K562 (cell line): Measurements from ENCODE around the gene TMEM50B. TPM values are rescaled to one million over a fixed set of nuclear protein-coding genes. Genes with fewer than 3 reads are reported as not detected.

Source experiments
- CBFA2T3 ChIP-seq: fragments of 450-650 bp; IDR thresholded peaks from 2 replicates; pipeline ENCODE4 v1.6.1; 2017
- DIDO1 ChIP-seq: fragments of 450-650 bp; IDR thresholded peaks from 2 replicates; pipeline ENCODE4 v1.6.1; 2016; ENCODE audit warnings: low read depth, missing biosample characterization, missing genetic modification characterization
- FOXA3 ChIP-seq, 2 experiments: fragments of 450-650 bp in 1 of 2; sonication (generic) in 1 of 2; formaldehyde crosslinking; IDR thresholded peaks in 1 of 2; conservative IDR thresholded peaks in 1 of 2; 2 replicates each; pipeline versions ENCODE4 v1.4.0 to v1.8.0; 2020 to 2022; ENCODE audit warnings: mild to moderate bottlenecking in 2 of 2, missing genetic modification reagents in 1 of 2
- HDAC1 ChIP-seq, 2 experiments: fragments of 450-650 bp; IDR thresholded peaks; 2 replicates each; pipeline ENCODE4 v1.6.1; 2016 to 2017; ENCODE audit warnings: inconsistent platforms in 1 of 2, mild to moderate bottlenecking in 1 of 2, moderate library complexity in 1 of 2
- JUN ChIP-seq, 2 experiments: sonication (generic) in 1 of 2; formaldehyde crosslinking in 1 of 2; IDR thresholded peaks; 2 replicates each; pipeline versions ENCODE4 v1.6.1 to v1.8.0; 2012 to 2022; ENCODE audit warnings: borderline replicate concordance in 2 of 2, mild to moderate bottlenecking in 2 of 2, improper control_type of control experiment in 1 of 2, low read depth in 1 of 2, low read length in 1 of 2, missing genetic modification reagents in 1 of 2
- NRF1 ChIP-seq, 2 experiments: fragments of 450-650 bp; IDR thresholded peaks in 1 of 2; conservative IDR thresholded peaks in 1 of 2; 2 replicates each; pipeline ENCODE4 v1.6.1; 2014; ENCODE audit warnings: mild to moderate bottlenecking in 2 of 2
- POLR2B ChIP-seq: fragments of 450-650 bp; IDR thresholded peaks from 2 replicates; pipeline ENCODE4 v1.6.1; 2018; ENCODE audit warnings: low read depth; ENCODE audit not compliant: partially characterized antibody
- SMARCB1 ChIP-seq: IDR thresholded peaks from 2 replicates; pipeline ENCODE4 v1.6.1; 2011; ENCODE audit warnings: improper control_type of control experiment, low read depth; ENCODE audit not compliant: insufficient read length
- polyA plus RNA-seq, 8 experiments: library from polyadenylated mRNA; depleted of rRNA in 4 of 8; stranded (reverse) in 5 of 8; unstranded in 3 of 8; fragments of >200 nt; fragmentation: Nextera tagmentation in 2 of 8; fragmentation: Illumina TruSeq in 1 of 8; extraction: Ambion mirVana in 2 of 8; extraction: Trizol in 1 of 8; gene quantifications; 2 replicates each; pipeline versions ENCODE4 v1.2.1 to v1.2.3, GENCODE V29; 2011 to 2014; ENCODE audit warnings: inconsistent platforms in 1 of 8, missing spikeins in 1 of 8
- total RNA-seq, 7 experiments: library from RNA; depleted of rRNA in 6 of 7; stranded (reverse); fragments of >200 nt in 6 of 7; fragmentation: Illumina TruSeq in 2 of 7; extraction: Trizol in 2 of 7; gene quantifications; 2 replicates each; pipeline versions ENCODE4 v1.2.1 to v1.2.3, GENCODE V29; 2011 to 2021; ENCODE audit warnings: low replicate concordance in 1 of 7
- TF ChIP-seq, protein P1 (sequence below): fragments of 450-650 bp; IDR thresholded peaks from 2 replicates; pipeline ENCODE4 v1.6.1; 2018; ENCODE audit not compliant: partially characterized antibody
- TF ChIP-seq, protein P2 (sequence below): fragments of 450-650 bp; IDR thresholded peaks from 2 replicates; pipeline ENCODE4 v1.6.1; 2016; ENCODE audit warnings: mild to moderate bottlenecking, moderate library complexity

TMEM50B gene
- total and polyA plus RNA-seq, 9 of the 15 experiments (the other 6 are each of a cell fraction or from before 2014, with no cell fraction given) = 20.5 to 64.6 (median 28.9) TPM

DNA sequence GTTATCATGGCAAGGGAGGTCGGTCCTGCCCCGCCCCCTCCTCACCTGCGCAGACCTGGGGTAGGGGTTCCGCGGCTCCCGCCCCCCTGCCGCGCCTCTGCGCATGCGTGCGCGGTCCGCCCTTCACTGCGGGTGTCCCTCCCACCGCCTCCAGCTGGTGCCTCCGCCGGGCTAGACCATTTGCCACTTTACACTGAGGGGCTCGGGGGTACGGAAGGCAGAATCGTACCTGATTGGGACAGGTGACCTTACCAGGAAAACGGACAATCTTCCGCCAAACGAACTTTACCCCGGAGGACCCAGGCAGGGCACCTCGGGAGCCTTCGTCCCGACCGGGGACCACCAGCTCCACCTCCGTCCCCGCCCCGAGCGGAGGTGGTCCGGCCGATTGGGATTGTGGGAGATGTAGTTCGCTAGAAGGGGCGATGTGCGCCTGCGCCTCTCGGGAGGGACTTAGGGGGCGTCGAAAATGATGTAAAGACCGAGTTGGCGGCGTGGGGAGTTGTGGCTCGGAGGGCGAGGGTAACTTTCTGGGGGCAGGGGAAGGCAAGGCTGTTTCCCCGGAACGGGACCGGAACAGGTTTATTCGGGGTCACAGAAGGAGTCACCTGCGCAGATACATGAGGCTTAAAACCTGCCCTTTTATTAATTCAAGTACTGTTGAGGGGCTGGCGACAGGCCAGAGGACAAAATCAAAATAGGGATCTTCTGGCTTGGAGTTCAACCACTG is 11.8 kb upstream of the TMEM50B start, which contains the start of gene DNAJC28 (continued):
- TF ChIP-seq, protein P1, sequence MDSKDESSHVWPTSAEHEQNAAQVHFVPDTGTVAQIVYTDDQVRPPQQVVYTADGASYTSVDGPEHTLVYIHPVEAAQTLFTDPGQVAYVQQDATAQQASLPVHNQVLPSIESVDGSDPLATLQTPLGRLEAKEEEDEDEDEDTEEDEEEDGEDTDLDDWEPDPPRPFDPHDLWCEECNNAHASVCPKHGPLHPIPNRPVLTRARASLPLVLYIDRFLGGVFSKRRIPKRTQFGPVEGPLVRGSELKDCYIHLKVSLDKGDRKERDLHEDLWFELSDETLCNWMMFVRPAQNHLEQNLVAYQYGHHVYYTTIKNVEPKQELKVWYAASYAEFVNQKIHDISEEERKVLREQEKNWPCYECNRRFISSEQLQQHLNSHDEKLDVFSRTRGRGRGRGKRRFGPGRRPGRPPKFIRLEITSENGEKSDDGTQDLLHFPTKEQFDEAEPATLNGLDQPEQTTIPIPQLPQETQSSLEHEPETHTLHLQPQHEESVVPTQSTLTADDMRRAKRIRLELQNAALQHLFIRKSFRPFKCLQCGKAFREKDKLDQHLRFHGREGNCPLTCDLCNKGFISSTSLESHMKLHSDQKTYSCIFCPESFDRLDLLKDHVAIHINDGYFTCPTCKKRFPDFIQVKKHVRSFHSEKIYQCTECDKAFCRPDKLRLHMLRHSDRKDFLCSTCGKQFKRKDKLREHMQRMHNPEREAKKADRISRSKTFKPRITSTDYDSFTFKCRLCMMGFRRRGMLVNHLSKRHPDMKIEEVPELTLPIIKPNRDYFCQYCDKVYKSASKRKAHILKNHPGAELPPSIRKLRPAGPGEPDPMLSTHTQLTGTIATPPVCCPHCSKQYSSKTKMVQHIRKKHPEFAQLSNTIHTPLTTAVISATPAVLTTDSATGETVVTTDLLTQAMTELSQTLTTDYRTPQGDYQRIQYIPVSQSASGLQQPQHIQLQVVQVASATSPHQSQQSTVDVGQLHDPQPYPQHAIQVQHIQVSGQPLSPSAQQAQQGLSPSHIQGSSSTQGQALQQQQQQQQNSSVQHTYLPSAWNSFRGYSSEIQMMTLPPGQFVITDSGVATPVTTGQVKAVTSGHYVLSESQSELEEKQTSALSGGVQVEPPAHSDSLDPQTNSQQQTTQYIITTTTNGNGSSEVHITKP = peak; percentile 100
- 0 out of 2 replicates have a peak, but pooled peaks have one; percentile 33 for TF ChIP-seq CBFA2T3
- TF ChIP-seq, protein P2, sequence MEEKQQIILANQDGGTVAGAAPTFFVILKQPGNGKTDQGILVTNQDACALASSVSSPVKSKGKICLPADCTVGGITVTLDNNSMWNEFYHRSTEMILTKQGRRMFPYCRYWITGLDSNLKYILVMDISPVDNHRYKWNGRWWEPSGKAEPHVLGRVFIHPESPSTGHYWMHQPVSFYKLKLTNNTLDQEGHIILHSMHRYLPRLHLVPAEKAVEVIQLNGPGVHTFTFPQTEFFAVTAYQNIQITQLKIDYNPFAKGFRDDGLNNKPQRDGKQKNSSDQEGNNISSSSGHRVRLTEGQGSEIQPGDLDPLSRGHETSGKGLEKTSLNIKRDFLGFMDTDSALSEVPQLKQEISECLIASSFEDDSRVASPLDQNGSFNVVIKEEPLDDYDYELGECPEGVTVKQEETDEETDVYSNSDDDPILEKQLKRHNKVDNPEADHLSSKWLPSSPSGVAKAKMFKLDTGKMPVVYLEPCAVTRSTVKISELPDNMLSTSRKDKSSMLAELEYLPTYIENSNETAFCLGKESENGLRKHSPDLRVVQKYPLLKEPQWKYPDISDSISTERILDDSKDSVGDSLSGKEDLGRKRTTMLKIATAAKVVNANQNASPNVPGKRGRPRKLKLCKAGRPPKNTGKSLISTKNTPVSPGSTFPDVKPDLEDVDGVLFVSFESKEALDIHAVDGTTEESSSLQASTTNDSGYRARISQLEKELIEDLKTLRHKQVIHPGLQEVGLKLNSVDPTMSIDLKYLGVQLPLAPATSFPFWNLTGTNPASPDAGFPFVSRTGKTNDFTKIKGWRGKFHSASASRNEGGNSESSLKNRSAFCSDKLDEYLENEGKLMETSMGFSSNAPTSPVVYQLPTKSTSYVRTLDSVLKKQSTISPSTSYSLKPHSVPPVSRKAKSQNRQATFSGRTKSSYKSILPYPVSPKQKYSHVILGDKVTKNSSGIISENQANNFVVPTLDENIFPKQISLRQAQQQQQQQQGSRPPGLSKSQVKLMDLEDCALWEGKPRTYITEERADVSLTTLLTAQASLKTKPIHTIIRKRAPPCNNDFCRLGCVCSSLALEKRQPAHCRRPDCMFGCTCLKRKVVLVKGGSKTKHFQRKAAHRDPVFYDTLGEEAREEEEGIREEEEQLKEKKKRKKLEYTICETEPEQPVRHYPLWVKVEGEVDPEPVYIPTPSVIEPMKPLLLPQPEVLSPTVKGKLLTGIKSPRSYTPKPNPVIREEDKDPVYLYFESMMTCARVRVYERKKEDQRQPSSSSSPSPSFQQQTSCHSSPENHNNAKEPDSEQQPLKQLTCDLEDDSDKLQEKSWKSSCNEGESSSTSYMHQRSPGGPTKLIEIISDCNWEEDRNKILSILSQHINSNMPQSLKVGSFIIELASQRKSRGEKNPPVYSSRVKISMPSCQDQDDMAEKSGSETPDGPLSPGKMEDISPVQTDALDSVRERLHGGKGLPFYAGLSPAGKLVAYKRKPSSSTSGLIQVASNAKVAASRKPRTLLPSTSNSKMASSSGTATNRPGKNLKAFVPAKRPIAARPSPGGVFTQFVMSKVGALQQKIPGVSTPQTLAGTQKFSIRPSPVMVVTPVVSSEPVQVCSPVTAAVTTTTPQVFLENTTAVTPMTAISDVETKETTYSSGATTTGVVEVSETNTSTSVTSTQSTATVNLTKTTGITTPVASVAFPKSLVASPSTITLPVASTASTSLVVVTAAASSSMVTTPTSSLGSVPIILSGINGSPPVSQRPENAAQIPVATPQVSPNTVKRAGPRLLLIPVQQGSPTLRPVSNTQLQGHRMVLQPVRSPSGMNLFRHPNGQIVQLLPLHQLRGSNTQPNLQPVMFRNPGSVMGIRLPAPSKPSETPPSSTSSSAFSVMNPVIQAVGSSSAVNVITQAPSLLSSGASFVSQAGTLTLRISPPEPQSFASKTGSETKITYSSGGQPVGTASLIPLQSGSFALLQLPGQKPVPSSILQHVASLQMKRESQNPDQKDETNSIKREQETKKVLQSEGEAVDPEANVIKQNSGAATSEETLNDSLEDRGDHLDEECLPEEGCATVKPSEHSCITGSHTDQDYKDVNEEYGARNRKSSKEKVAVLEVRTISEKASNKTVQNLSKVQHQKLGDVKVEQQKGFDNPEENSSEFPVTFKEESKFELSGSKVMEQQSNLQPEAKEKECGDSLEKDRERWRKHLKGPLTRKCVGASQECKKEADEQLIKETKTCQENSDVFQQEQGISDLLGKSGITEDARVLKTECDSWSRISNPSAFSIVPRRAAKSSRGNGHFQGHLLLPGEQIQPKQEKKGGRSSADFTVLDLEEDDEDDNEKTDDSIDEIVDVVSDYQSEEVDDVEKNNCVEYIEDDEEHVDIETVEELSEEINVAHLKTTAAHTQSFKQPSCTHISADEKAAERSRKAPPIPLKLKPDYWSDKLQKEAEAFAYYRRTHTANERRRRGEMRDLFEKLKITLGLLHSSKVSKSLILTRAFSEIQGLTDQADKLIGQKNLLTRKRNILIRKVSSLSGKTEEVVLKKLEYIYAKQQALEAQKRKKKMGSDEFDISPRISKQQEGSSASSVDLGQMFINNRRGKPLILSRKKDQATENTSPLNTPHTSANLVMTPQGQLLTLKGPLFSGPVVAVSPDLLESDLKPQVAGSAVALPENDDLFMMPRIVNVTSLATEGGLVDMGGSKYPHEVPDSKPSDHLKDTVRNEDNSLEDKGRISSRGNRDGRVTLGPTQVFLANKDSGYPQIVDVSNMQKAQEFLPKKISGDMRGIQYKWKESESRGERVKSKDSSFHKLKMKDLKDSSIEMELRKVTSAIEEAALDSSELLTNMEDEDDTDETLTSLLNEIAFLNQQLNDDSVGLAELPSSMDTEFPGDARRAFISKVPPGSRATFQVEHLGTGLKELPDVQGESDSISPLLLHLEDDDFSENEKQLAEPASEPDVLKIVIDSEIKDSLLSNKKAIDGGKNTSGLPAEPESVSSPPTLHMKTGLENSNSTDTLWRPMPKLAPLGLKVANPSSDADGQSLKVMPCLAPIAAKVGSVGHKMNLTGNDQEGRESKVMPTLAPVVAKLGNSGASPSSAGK = peak; percentile 80
- peak; percentile 9; the same call in 1 of the 2 replicates for TF ChIP-seq JUN (IDR thresholded peaks at IDR 0.05; ENCODE audit: borderline replicate concordance, low read depth, low read length)
- 0 out of 2 replicates have a peak, but pooled peaks have one; percentile 82 for TF ChIP-seq JUN (CRISPR knock-in tag; IDR thresholded peaks at IDR 0.05; ENCODE audit: borderline replicate concordance)
- TF ChIP-seq NRF1 (conservative IDR thresholded peaks at IDR 0.05 in 1 of 2, IDR thresholded peaks at IDR 0.05 in 1 of 2) = peak; percentile 99
- peak; percentile 78 for TF ChIP-seq POLR2B
- TF ChIP-seq HDAC1 (IDR thresholded peaks at IDR 0.05) = peak in 1 of 2 experiments; percentile 94; a peak in 2 of 4 replicates
- peak; percentile 65; the same call in 1 of the 2 replicates for TF ChIP-seq DIDO1 (tag)
- no peak for TF ChIP-seq SMARCB1
- TF ChIP-seq FOXA3 (CRISPR knock-in tag; conservative IDR thresholded peaks at IDR 0.05 in 1 of 2, IDR thresholded peaks at IDR 0.05 in 1 of 2) = 0 out of 4 replicates have a peak, but pooled peaks have one; percentile 6 to 68
